Medulla oblongata (tissue), 1 donor: Measurements from ENCODE around the gene SPDYE16.
A peak's percentile ranks its signal among the peaks of the same experiment; 100 is the strongest.
"Not testable (repeated sequence)": the region's sequence is repeated elsewhere in the genome, so short reads cannot be mapped to it uniquely, and the experiment has no call there.

ENCODE experiments used
- DNase-seq: peaks from one replicate; pipeline ENCODE4 v3.0.0-alpha.2; 2015; ENCODE audit errors: extremely low spot score

SPDYE16 gene, protein sequence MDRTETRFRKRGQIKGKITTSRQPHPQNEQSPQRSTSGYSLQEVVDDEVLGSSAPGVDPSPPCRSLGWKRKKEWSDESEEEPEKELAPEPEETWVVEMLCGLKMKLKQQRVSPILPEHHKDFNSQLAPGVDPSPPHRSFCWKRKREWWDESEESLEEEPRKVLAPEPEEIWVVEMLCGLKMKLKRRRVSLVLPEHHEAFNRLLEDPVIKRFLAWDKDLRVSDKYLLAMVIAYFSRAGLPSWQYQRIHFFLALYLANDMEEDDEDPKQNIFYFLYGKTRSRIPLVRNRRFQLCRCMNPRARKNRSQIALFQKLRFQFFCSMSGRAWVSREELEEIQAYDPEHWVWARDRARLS

DNA sequence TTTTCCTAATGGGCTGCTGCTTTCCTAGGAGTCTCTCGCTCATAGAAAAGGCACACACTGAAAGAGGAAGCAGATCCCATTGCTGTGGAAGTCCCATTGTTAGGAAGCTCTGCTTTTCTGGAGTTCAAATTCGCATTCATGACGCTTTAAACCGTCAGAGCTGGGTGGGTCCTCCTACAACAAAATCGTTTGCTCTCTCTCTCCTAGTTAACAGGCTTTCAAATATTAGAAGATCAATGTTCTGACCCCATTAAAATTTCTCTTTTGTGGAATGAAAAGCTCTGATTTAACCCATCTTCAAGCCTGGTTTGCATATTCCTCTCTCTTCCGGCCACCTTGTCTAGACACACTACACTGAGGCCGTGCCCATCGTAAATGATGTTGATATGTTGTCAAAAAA is at the start of gene SPDYE16:
SPDYE16 (minus strand) TSS at position 101 of the 400 bp plus-strand sequence. CDS start 1,838 bp downstream, outside the sequence.
- DNase-seq, result not testable (repeated sequence)

DNA sequence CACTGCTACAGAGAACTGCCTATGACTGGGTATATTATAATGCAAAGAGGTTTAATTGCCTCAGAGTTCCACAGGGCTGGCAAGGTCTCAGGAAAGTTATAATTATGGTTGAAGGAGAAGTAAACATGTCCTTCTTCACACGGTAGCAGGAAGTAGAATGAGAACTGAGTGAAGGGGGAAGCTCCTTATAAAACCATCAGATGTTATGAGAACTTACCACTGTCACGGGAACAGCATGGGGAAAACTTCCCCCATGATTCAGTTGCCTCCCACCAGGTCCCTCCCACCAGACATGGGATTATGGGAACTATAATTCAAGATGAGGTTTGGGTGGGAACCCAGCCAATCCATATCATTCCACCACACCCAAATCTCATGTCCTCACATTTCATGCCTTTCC is 49.6 kb upstream of the SPDYE16 start:
- DNase-seq, result not testable (repeated sequence)

DNA sequence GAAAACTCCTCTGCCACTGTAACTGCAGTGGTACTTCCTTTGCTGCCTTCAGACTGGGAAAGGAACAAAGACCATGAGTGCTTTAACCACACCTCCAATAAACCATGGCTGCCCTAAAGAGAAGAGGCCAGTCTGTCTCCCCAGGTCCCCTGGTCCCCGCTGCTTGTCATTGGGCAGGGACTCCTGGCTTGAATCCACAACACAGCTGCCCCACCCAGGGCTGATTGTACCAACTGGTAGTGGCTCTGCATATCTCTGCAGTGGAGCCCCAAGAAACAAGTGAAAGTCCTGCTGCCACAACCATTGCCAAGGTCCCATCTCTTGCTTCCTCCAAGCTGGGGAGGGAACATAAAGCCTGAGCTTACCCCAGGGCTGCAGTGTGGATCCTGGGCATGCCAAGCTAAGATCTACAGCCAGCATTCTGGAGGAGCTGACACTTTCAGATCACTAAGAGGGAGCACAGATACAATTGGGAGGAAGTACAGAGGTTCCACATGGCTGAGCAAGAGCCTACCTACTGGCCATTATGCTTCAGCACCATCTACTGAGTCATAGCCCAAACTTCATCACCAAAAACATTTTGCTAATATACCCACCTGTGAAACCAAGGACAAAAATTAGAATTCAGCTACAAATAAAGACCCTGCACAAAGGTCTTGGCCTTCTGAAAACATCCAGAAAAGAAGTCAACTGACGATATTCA is 48.7 kb upstream of the SPDYE16 start:
- not testable (repeated sequence) for DNase-seq

DNA sequence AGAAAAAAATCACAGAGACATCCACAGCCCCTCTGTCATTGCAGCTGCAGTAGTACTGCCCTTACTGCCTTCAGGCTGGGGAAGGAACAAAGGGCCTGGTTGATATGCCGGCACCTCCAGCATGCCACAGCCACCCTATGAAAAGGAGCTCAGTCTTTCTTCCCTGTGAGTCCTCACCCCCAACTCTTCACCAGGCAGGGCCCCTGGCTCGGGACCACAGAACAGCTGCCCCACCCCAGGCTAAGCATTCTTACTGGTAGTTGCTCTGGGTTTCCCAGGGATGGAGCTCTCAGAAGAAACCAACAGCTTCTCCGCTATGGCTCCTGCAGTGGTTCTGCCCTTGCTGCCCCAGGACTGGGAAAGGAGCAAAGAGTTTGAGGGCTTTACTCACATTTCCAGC is 47.9 kb upstream of the SPDYE16 start:
- not testable (repeated sequence) for DNase-seq

DNA sequence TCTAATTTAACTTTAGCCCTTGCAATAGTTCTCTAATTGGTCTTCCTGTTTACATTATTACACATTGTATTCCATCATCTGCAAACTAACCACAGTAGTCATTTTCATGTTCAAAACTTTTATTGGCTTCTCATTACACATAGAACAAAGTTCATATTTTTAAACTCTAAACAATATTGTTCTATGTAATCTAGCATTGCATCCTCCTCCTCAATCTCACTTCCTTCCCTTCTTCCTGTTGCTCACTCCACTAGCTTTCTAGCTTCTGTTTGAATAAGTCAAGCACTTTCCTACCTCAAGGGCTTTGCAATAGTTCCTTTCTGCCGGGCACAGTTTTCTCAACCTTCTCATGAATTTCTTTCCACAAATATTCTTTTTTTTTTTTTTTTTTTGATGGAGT is 45.5 kb upstream of the SPDYE16 start:
- DNase-seq, result not testable (repeated sequence)

DNA sequence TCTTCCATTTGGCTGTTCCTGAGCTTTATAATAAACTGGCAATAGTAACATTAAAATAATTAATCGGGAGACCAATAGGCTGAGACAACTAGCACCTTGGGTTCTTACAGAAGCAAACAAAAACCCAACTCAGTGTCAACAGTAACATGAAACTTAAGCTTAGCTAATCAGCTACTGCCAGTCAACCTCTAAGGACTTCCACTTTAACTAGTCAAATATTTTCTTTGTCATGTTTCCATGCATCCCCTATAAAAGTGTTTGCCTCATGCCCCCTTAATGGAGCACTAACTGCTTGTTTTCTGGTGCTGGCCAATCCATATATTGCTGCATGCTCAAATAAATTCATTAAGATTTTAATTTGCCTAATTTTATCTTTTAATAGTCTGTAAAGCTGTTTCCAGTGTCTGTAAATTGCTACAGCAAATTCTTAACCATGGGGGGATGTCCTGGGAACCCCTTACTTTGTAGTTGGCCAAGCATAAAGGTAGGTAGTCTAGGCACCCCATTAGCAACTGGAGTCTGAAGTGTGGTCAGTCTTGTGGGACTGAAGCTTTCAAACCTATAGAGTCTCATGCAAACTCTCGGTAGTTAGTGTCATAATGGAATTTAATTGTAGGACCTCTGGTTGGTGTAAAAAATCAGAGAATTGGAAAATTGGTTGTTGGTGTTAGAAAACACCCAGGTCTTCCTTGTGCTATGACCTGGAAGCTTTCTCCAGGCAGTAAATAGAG is 43.7 kb upstream of the SPDYE16 start:
- DNase-seq, result not testable (repeated sequence)

DNA sequence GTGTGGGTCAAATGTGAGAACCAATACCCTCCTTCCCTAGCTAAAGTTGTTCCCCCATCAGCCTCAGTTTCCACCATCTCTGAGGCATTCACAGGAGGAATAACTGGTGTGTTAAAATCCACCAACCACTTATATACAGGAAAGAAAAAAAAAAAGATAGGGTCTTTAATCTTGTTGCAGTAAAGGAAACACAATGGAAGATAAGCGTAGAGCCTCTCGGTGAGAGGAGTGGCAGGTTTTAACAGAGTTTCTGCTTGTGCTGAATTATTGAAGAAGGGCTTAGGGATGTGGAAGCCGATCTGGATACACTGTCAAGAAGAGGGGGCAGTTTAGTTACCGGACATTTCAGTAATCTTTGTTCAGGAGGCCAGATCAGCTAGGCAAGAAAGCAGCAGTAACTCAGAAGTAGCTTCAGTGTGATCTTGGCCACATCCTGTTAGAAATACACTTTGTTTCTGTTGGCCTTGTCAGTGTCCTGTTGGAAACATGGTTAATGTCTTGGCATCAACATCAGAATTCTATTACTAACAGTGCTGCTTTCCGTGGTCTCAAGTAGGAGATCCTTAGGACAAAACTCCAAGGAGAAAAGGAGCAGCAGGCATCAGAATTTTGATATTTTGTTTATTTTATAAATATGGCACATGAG is 40.7 kb upstream of the SPDYE16 start:
- not testable (repeated sequence) for DNase-seq

DNA sequence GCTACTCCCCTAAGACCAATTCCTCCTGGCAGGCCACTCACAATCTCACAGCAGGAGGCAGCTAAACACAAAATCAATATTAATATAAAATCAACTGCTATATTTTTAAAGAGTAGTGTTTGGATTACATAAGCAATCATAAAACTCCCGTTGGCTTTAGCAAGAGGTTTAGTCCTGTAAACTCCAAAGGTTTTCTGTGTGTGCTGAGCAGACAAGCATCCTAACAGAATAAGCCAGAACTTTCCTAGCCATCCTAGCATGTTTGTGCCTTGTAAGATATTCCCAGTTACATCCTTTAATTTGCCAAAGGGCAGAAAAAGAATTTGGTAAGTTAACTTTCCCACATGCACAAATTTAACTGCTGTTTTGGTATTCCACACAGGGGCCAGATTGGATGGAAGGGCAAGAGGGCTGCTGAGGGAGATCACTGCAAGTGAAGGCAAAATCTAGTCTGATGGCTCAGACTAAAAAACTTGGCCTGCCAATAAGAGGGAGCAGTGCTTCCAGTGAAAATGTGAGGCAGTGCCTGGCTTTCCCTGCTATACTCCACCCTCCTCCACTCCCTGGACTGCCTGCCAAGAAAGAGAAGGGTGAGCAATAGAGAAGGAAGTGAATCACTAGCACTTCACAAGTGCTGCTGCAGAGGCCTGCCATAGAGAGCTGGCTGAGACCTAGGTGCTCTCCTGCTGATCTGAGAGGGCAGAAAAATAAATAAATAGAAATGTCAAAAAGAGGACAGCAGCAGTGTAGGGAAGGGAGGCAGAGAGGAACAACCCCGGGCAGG is 39.9 kb upstream of the SPDYE16 start:
- DNase-seq, result peak; percentile 83

DNA sequence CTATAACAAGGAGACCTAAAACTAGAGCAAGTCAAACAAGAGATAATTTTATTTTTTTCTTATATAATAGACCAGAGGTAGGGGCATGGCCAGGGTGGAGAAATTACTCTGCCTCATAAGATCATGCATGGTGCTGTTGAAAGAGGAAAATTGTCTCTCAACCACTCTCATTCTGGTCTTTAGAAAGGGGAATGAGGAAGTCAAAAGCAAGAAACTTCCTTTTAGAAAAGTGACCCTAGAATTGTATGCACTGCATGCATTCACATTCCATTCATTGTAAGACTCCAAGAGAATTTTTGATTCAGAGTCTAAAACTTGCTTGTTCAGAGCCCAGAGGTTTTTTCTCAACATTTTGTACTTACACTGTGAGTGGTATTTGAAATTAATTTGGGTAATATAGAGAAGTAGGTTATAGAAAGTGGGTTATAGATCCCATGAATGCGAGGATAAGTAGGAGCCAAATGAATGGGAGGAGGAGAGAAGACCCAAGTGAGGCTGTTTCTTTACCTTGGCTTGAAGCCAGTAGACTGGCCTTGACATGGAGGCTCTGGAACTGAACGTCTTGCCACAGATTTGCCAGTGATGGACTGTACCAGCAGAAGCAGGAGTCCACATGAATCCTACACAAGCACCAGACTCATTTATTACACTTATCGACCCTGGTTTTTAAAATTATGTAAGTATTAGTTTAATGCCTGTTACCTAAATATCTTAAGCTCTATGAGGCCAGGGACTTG is 33.0 kb upstream of the SPDYE16 start:
- DNase-seq, result not testable (repeated sequence)

DNA sequence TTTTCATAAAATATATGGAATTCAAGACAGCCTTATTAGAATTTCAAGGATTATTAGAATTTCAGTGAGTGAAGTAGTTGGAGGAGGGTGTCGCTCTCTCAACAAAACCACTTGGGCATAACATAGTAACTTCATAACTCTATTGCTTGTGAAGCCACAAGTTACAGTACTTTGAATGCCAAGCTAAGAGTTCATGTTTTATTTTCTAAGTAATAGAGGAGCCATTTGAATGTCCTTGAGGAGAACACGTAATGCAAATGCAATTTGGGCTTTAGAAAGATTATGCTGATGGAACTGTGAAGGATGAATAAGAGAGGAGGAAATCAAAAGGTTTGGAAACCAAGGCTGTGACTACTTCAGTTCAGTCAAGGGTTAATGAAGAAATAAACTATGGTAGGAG is 32.3 kb upstream of the SPDYE16 start:
- not testable (repeated sequence) for DNase-seq

DNA sequence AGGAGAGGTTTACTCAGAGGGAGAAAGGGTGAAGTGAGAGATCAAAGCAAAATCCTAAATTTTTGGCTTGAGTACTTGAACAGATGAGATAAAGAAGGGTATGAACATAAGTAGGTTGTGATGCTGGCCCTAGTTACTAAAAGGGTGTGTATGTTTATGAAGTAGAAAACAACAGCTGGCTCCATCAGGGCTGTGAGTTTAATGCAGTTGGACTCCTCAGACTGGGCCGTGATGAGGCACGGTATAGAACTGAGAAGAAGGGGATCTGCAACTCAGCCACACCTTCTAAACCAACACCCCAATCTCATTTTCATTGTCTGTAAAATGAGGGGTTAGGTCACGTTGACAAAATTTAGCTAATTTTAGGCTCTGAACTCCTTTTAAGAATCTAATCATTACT is 29.2 kb upstream of the SPDYE16 start:
- DNase-seq, result not testable (repeated sequence)

DNA sequence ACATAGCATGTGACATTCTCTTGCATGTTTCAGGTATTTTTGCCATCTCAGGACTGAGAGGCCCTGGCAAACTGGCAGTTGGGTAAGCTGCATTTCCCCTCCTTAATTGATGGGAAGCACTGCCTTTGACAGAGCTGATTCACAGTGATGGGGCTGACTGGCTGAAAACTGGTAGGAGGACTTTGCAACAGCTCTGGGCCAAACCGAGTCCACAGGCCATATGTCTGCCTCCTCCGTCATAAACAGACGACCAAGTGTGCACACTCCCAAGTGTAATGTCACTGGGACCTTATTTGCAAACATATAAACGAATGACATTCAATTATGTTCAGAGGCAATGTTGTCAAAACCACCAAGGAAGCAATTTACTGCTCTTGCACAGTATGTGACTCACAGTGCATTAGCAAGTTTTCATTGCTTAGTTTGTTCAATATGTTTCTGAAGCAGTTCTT is 27.3 kb upstream of the SPDYE16 start:
- DNase-seq, result not testable (repeated sequence)

DNA sequence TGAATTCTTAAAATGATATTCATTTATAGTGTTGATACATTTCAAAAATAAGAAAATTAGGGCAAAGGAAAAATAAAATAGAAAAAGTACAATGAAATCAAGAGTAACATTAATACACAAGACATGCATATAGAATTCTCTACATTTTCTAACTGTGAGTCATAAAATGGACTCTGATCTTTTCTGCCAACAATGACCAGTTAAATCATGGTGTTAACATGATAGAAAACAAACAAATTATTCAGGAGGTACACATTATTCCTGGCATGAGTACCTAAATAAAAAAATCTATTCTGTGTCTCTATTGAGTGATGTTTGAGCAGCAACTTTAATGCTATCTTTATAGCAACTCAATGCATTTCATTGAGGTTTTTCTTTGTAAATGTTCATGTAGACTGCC is 25.6 kb upstream of the SPDYE16 start:
- not testable (repeated sequence) for DNase-seq

DNA sequence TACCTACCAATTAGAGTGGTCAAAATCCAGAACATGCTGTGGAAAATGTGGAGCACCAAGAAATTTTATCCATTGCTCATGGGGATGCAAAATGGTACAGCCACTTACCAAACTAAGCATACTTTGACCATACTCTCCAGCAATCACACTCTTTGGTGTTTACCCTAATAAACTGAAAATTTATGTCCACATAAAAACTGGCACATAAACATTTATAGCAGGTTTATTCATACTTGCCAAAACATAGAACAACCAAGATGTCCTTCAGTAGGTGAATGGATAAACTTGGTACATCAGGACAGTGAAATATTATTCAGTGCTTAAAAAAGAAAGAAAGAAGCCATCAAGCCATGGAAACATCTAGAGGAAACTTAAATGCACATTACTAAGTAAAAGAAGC is 24.7 kb upstream of the SPDYE16 start:
- DNase-seq, result not testable (repeated sequence)

DNA sequence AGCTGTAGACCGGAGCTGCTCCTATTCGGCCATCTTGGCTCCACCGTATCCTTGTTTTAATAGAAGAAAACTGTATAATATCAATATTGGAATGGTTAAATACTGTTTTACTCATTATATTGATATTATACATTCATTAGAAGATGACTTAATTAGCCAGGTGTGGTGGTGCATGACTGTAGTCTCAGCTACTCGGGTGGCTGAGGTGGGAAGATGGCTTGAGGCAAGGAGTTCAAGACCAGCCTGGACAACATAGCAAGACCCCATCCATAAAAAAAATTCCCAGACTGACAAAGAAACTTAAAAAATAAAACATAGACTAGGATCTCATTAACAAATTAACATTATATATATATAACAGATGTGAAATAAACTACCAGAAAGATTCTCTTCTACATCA is 24.2 kb upstream of the SPDYE16 start:
- not testable (repeated sequence) for DNase-seq

DNA sequence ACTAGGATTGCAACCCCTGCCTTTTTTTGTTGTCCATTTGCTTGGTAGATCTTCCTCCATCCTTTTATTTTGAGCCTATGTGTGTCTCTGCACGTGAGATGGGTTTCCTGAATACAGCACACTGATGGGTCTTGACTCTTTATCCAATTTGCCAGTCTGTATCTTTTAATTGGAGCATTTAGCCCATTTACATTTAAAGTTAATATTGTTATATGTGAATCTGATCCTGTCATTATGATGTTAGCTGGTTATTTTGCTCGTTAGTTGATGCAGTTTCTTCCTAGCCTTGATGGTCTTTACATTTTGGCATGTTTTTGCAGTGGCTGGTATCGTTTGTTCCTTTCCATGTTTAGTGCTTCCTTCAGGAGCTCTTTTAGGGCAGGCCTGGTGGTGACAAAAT is 21.9 kb upstream of the SPDYE16 start:
- not testable (repeated sequence) for DNase-seq

DNA sequence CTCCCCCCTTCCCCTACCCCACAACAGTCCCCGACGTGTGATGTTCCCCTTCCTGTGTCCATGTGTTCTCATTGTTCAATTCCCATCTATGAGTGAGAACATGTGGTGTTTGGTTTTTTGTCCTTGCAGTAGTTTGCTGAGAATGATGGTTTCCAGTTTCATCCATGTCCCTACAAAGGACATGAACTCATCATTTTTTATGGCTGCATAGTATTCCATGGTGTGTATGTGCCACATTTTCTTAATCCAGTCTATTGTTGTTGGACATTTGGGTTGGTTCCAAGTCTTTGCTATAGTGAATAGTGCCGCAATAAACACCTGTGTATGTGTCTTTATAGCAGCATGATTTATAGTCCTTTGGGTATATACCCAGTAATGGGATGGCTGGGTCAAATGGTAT is 18.2 kb upstream of the SPDYE16 start:
- not testable (repeated sequence) for DNase-seq

DNA sequence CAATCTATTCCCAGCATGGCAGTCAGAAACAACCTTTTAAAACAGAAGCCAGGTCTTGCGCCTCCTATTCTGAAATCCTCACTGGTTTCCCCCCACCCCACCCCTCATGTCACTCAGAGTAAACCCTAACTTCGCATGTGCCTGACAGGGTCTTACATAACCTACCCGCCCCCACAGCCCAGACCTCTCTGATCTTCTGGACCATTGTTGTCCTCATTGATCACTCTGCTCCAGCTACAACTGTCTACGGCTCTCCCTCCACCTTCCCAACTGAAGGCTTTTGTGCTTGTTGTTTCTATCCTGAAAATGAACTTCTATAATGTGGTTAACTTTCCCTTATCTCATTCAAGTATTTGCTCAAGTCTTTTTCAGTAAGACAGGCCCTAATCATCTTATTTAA is 17.1 kb upstream of the SPDYE16 start:
- DNase-seq, result not testable (repeated sequence)

DNA sequence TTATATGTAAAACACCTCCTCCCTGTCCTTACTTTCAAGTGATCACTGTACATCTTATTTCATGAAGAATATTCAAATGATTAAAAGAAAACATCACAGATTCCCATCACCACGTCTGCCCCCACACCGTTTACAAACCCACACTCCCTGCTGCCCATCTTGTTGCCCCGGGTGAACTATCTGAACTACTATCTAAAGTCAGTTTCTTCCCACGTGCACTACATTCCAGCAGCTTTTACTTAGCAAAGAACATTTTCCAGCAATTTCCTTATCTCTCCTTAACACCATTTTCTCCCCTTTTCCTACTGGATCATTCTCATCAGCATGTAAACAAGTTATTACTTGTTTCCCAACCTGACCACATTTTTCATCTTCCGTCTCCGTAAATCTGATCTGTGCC is 16.6 kb upstream of the SPDYE16 start:
- not testable (repeated sequence) for DNase-seq

DNA sequence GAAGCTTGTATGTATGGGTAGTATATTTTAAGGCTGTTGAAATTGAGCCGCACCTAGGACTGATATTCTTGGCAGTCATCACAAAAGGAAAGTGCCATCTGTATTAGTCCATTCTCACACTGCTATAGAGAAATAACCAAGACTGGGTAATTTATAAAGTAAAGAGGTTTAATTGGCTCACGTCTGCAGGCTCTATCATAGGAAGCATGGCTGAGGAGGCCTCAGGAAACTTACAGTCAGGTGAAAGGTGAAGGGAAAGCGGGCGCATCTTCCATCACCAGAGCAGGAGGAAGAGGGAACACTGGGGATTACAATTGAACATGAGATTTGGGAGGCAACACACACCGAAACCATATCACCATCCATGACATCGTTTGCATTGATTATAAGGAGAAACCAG is 8.9 kb upstream of the SPDYE16 start:
- not testable (repeated sequence) for DNase-seq
